A673 (cell line): ENCODE results near the gene TMEM81. TPM values are rescaled to one million over a fixed set of nuclear protein-coding genes. Genes with fewer than 3 reads are reported as not detected.

Source experiments
- BruUV-seq: library from RNA; stranded (reverse); fragments of 400-500 nt; replicated peaks from 2 replicates; lab custom pipeline; 2021; lab: Mats Ljungman, UMichigan
- CTCF ChIA-PET: fragments of 300-600 bp; sonication (Branson Sonifier 250); formaldehyde crosslinking; loops from one replicate; lab custom pipeline; 2022; ENCODE audit warnings: antibody characterized with exemption; lab: Charles Lee
- POLR2A ChIA-PET: fragments of 300-600 bp; sonication (Branson Sonifier 250); formaldehyde crosslinking; loops from one replicate; lab custom pipeline; 2022; ENCODE audit warnings: antibody characterized with exemption; ENCODE audit not compliant: low non-redundant PET; lab: Charles Lee
- DNase-seq: peaks from one replicate; pipeline ENCODE4 v3.0.0-alpha.2; 2015; ENCODE audit warnings: low spot score
- H3K27ac ChIP-seq: fragments of 200-600 bp; sonication (generic); 2 replicates; pipeline ENCODE4 v1.5.1; 2016; ENCODE audit warnings: mixed run types, low read depth, mild to moderate bottlenecking, mixed read lengths, antibody characterized with exemption, low read length; ENCODE audit not compliant: poor library complexity, severe bottlenecking
- H3K27me3 ChIP-seq: fragments of 200-600 bp; sonication (generic); replicated peaks from 2 replicates; pipeline ENCODE4 v1.6.1; 2017; ENCODE audit warnings: mixed run types, low read depth, mild to moderate bottlenecking, mixed read lengths, antibody characterized with exemption, low read length; ENCODE audit not compliant: insufficient read depth, poor library complexity
- H3K36me3 ChIP-seq: fragments of 200-600 bp; sonication (generic); 2 replicates; pipeline ENCODE4 v1.6.1; 2016; ENCODE audit warnings: mixed run types, mild to moderate bottlenecking, mixed read lengths, antibody characterized with exemption, low read length; ENCODE audit not compliant: insufficient read depth, poor library complexity, severe bottlenecking
- H3K4me1 ChIP-seq: fragments of 200-600 bp; sonication (generic); 2 replicates; pipeline ENCODE4 v1.6.1; 2017; ENCODE audit warnings: mixed run types, mild to moderate bottlenecking, mixed read lengths, antibody characterized with exemption, low read length; ENCODE audit not compliant: insufficient read depth, poor library complexity, severe bottlenecking
- H3K4me3 ChIP-seq: fragments of 200-600 bp; sonication (generic); 2 replicates; pipeline ENCODE4 v1.5.1; 2016; ENCODE audit warnings: low read depth, mixed run types, mild to moderate bottlenecking, mixed read lengths, low read length; ENCODE audit not compliant: poor library complexity, severe bottlenecking
- H3K9me3 ChIP-seq: fragments of 200-600 bp; sonication (generic); 2 replicates; pipeline ENCODE4 v1.6.1; 2016; ENCODE audit warnings: mixed run types, low read depth, mild to moderate bottlenecking, mixed read lengths, antibody characterized with exemption, low read length; ENCODE audit not compliant: poor library complexity, severe bottlenecking
- CTCF ChIP-seq: fragments of 300-800, 200-600 bp; sonication (generic); conservative IDR thresholded peaks from 2 replicates; pipeline ENCODE4 v1.5.1; 2017; ENCODE audit warnings: low read depth, mild to moderate bottlenecking, antibody characterized with exemption, low read length, moderate library complexity, mixed read lengths
- EZH2 ChIP-seq: fragments of 200-600 bp; sonication (generic); IDR thresholded peaks from 2 replicates; pipeline ENCODE4 v1.6.1; 2017; ENCODE audit warnings: borderline replicate concordance, low read depth, mild to moderate bottlenecking, mixed read lengths, antibody characterized with exemption, low read length; ENCODE audit not compliant: poor library complexity, severe bottlenecking
- intact Hi-C: fragments of 100-400 bp; cut with micrococcal nuclease; formaldehyde crosslinking; loops from one replicate; pipeline ENCODE4 v1.10.0; 2022; ENCODE audit not compliant: unreplicated experiment
- total RNA-seq: library from RNA; stranded (reverse); gene quantifications from 2 replicates; pipeline ENCODE4 v1.2.3, GENCODE V29; 2021

Gene TMEM81
- total RNA-seq, 1 experiment from 2014 or later = 5.4 TPM

GRCh38 chr1:205082431-205082830 is 1.8 kb downstream of the TMEM81 start:
- ChIA-PET CTCF (no interaction called here), POLR2A (no interaction called here)
- Histone ChIP-seq H3K27me3 (no peaks in the 10 kb centered on the region), H3K36me3 (peaks cover 8% of the 10 kb centered on the region), H3K4me1 (no peaks in the 10 kb centered on the region), H3K27ac (no peak overlapping the region), H3K4me3 (no peak overlapping the region), H3K9me3 (no peaks in the 10 kb centered on the region)
- TF ChIP-seq EZH2 (no peak), CTCF (no peak)
- intact Hi-C loops = no loop called here
- BruUV-seq = no TSS peak
- no peak for DNase-seq

GRCh38 chr1:205077934-205078311 is 6.3 kb downstream of the TMEM81 start:
- TF ChIP-seq CTCF (no peak), EZH2 (no peak)
- Histone ChIP-seq H3K36me3 (no peaks in the 10 kb centered on the region), H3K27ac (no peak overlapping the region), H3K4me1 (no peaks in the 10 kb centered on the region), H3K27me3 (no peaks in the 10 kb centered on the region), H3K4me3 (no peak overlapping the region), H3K9me3 (no peaks in the 10 kb centered on the region)
- no peak for DNase-seq
- intact Hi-C loops = no loop called here
- BruUV-seq = no TSS peak
- POLR2A ChIA-PET = no interaction called here
- CTCF ChIA-PET = no interaction called here

- no peaks in the 10 kb centered on the region for H3K27me3 ChIP-seq
- TF ChIP-seq EZH2 (no peak), CTCF (no peak)
- ChIA-PET POLR2A (no interaction called here), CTCF (no interaction called here)
- BruUV-seq = no TSS peak
- no peak overlapping the region for H3K27ac ChIP-seq
- no peak overlapping the region for H3K4me3 ChIP-seq
- H3K9me3 ChIP-seq = no peaks in the 10 kb centered on the region
- intact Hi-C loops = no loop called here
- H3K36me3 ChIP-seq = no peaks in the 10 kb centered on the region
- H3K4me1 ChIP-seq = no peaks in the 10 kb centered on the region
- DNase-seq = no peak
Measured at GRCh38 chr1:205077158-205077933, 6.9 kb downstream of the TMEM81 start.
